ENCODE results near the gene OR11H7. TPM values are rescaled to one million over a fixed set of nuclear protein-coding genes. Genes with fewer than 3 reads are reported as not detected.

Gene OR11H7
- total RNA-seq = not detected

- Histone ChIP-seq H3K27me3 (no peaks in the 10 kb centered on the region), H3K36me3 (no peaks in the 10 kb centered on the region), H3K4me3 (no peak within 1 kb of the TSS), H3K4me1 (no peaks in the 10 kb centered on the region), H3K9me3 (peaks cover 0 to 23% (median 0%) of the 10 kb centered on the region in 4 donors), H3K27ac (no peak within 1 kb of the TSS)
- no peak for DNase-seq (ENCODE audit: low spot score in 2 of 2)
- TF ChIP-seq EP300 (IDR thresholded peaks at IDR 0.05) (no peak), CTCF (IDR thresholded peaks at IDR 0.05) (no peak), POLR2A (IDR thresholded peaks at IDR 0.05) (no peak)
- WGBS, 2 donors = 77 to 90% methylated on average over 1 of the region's 1 CpG
These were observed at the start of gene OR11H7 for GRCh38 chr14:20228681-20229080. TSS of gene OR11H7 (plus strand) at chr14:20228981.

- Histone ChIP-seq H3K27me3 (no peaks in the 10 kb centered on the region), H3K4me1 (no peaks in the 10 kb centered on the region), H3K4me3 (no peak overlapping the region), H3K36me3 (no peaks in the 10 kb centered on the region), H3K27ac (no peak overlapping the region), H3K9me3 (peaks cover 0 to 6% (median 0%) of the 10 kb centered on the region in 4 donors)
- 55 to 61% methylated on average over 5 of the region's 5 CpGs for WGBS, 2 donors
- TF ChIP-seq EP300 (IDR thresholded peaks at IDR 0.05) (no peak), CTCF (IDR thresholded peaks at IDR 0.05) (no peak), POLR2A (IDR thresholded peaks at IDR 0.05) (no peak)
- peak in 1 of 2 donors; percentile 13 for DNase-seq (ENCODE audit: low spot score in 2 of 2)
These were observed 49.6 kb upstream of the OR11H7 start for GRCh38 chr14:20179218-20179617.

- Histone ChIP-seq H3K36me3 (no peaks in the 10 kb centered on the region), H3K27me3 (no peaks in the 10 kb centered on the region), H3K4me1 (no peaks in the 10 kb centered on the region), H3K27ac (no peak overlapping the region), H3K9me3 (peaks cover 0 to 4% (median 0%) of the 10 kb centered on the region in 4 donors), H3K4me3 (no peak overlapping the region)
- WGBS, 2 donors = 42 to 53% methylated on average over 2 of the region's 2 CpGs
- TF ChIP-seq CTCF (IDR thresholded peaks at IDR 0.05) = no peak
- TF ChIP-seq POLR2A (IDR thresholded peaks at IDR 0.05) = no peak
- no peak for TF ChIP-seq EP300 (IDR thresholded peaks at IDR 0.05)
- no peak for DNase-seq (ENCODE audit: low spot score in 2 of 2)
These were observed 48.9 kb upstream of the OR11H7 start for GRCh38 chr14:20179880-20180279.

- Histone ChIP-seq H3K27ac (no peak overlapping the region), H3K9me3 (no peaks in the 10 kb centered on the region), H3K27me3 (no peaks in the 10 kb centered on the region), H3K4me1 (no peaks in the 10 kb centered on the region), H3K4me3 (no peak overlapping the region), H3K36me3 (no peaks in the 10 kb centered on the region)
- no peak for DNase-seq (ENCODE audit: low spot score in 2 of 2)
- 46 to 53% methylated on average over 2 of the region's 2 CpGs for WGBS, 2 donors
- no peak for TF ChIP-seq POLR2A (IDR thresholded peaks at IDR 0.05)
- no peak for TF ChIP-seq CTCF (IDR thresholded peaks at IDR 0.05)
- peak in 1 of 2 donors; percentile 16 for TF ChIP-seq EP300 (IDR thresholded peaks at IDR 0.05)
These were observed 48.3 kb upstream of the OR11H7 start for GRCh38 chr14:20180486-20180885.

GRCh38 chr14:20184181-20184580 lies 44.6 kb upstream of the OR11H7 start:
- Histone ChIP-seq H3K4me1 (no peaks in the 10 kb centered on the region), H3K36me3 (no peaks in the 10 kb centered on the region), H3K4me3 (no peak overlapping the region), H3K27ac (no peak overlapping the region), H3K27me3 (no peaks in the 10 kb centered on the region), H3K9me3 (no peaks in the 10 kb centered on the region)
- WGBS, 2 donors = 56 to 63% methylated on average over 5 of the region's 5 CpGs
- no peak for TF ChIP-seq CTCF (IDR thresholded peaks at IDR 0.05)
- no peak for TF ChIP-seq EP300 (IDR thresholded peaks at IDR 0.05)
- TF ChIP-seq POLR2A (IDR thresholded peaks at IDR 0.05) = no peak
- no peak for DNase-seq (ENCODE audit: low spot score in 2 of 2)
